Measurements from ENCODE around the gene HPS4.

HPS4 gene

DNA sequence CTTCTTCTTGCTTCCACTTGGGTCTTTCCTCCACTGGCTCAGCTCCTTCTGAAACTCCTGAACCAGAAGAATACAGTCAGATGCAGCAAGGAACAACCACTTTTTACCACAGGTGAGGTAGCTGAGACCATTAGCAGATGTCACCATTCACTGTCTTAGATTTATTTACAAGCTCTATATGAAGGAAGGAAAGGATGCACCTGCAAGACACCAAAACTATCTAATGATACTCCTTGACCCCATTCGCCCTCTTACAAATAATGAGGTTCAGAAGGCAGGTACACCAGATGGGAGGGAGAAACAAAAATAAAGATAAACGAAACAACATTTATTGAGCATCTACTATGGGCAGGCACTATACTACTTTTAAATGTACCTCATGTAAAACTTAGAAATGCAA lies 18.4 kb upstream of the HPS4 start:
- no peaks in the 10 kb centered on the region for H3K27me3 ChIP-seq (ENCODE audit: insufficient read depth, low read length, poor library complexity, severe bottlenecking)
- H3K4me2 ChIP-seq (ENCODE audit: low read depth, low read length, poor library complexity, severe bottlenecking) = no peak overlapping the region
- H3K4me1 ChIP-seq (ENCODE audit: insufficient read depth, low read length, poor library complexity, severe bottlenecking) = peaks cover 23% of the 10 kb centered on the region
- H3K9me2 ChIP-seq (replicated peaks; ENCODE audit: low read depth, low read length) = no peaks in the 10 kb centered on the region
- no peak overlapping the region for H3K9ac ChIP-seq (ENCODE audit: low read depth, low read length, poor library complexity, severe bottlenecking)
- TF ChIP-seq, protein P1, sequence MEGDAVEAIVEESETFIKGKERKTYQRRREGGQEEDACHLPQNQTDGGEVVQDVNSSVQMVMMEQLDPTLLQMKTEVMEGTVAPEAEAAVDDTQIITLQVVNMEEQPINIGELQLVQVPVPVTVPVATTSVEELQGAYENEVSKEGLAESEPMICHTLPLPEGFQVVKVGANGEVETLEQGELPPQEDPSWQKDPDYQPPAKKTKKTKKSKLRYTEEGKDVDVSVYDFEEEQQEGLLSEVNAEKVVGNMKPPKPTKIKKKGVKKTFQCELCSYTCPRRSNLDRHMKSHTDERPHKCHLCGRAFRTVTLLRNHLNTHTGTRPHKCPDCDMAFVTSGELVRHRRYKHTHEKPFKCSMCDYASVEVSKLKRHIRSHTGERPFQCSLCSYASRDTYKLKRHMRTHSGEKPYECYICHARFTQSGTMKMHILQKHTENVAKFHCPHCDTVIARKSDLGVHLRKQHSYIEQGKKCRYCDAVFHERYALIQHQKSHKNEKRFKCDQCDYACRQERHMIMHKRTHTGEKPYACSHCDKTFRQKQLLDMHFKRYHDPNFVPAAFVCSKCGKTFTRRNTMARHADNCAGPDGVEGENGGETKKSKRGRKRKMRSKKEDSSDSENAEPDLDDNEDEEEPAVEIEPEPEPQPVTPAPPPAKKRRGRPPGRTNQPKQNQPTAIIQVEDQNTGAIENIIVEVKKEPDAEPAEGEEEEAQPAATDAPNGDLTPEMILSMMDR (conservative IDR thresholded peaks at IDR 0.05; ENCODE audit: low read length) = no peak
- no peak for TF ChIP-seq EZH2phosphoT487 (IDR thresholded peaks at IDR 0.05; ENCODE audit: borderline replicate concordance)
- H3K9me3 ChIP-seq (ENCODE audit: insufficient read depth, low read depth, low read length) = no peaks in the 10 kb centered on the region
- H3K36me3 ChIP-seq (ENCODE audit: insufficient read depth, low read length) = peaks cover 67% of the 10 kb centered on the region
- no peaks in the 10 kb centered on the region for H4K20me1 ChIP-seq (ENCODE audit: insufficient read depth, low read length, poor library complexity, severe bottlenecking)
- no peak overlapping the region for H3K4me3 ChIP-seq (ENCODE audit: low read length, poor library complexity, severe bottlenecking)
- H2AFZ ChIP-seq (ENCODE audit: low read length) = no peak overlapping the region
- peaks cover 12% of the 10 kb centered on the region for H3F3A ChIP-seq (ENCODE audit: low read depth)
- peaks cover 17% of the 10 kb centered on the region; the same call in 1 of the 2 replicates for H3K79me2 ChIP-seq (ENCODE audit: insufficient read depth, low read length)

DNA sequence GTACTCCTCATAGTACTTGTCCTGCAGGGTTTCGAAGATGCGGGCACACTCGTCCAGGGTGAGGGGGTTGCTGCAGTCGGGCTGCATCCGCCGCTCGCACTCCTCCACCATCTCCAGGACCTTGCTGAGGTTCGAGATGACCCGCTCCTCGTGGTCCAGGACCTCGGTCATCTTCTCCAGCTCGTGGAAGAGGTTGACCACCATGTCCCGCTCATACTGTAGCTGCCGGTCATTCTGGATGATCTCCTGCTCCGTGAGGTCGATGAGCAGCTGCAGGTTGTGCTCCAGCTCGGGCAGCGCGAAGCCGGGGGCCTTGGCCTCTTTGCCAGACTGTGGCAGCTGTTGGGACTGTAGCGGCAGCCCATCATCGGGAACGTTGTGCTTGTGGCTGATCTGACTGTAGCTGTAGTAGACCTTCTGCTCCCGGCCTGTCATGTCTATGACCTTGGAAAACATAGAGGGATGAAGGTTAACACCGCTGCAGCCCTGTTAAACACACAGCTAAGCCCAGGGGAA lies 15.7 kb upstream of the HPS4 start:
- Histone ChIP-seq H3K9me3 (ENCODE audit: insufficient read depth, low read depth, low read length) (no peaks in the 10 kb centered on the region), H3F3A (ENCODE audit: low read depth) (peaks cover 10% of the 10 kb centered on the region), H3K4me2 (ENCODE audit: low read depth, low read length, poor library complexity, severe bottlenecking) (no peak overlapping the region), H3K9ac (ENCODE audit: low read depth, low read length, poor library complexity, severe bottlenecking) (no peak overlapping the region), H3K9me2 (replicated peaks; ENCODE audit: low read depth, low read length) (no peaks in the 10 kb centered on the region), H3K4me3 (ENCODE audit: low read length, poor library complexity, severe bottlenecking) (no peak overlapping the region), H4K20me1 (ENCODE audit: insufficient read depth, low read length, poor library complexity, severe bottlenecking) (no peaks in the 10 kb centered on the region), H3K27me3 (ENCODE audit: insufficient read depth, low read length, poor library complexity, severe bottlenecking) (no peaks in the 10 kb centered on the region), H2AFZ (ENCODE audit: low read length) (no peak overlapping the region), H3K36me3 (ENCODE audit: insufficient read depth, low read length) (peaks cover 67% of the 10 kb centered on the region), H3K4me1 (ENCODE audit: insufficient read depth, low read length, poor library complexity, severe bottlenecking) (peaks cover 19% of the 10 kb centered on the region), H3K79me2 (ENCODE audit: insufficient read depth, low read length) (0 out of 2 replicates have a peak, but pooled peaks cover 5% of the 10 kb centered on the region)
- TF ChIP-seq, protein P1 (conservative IDR thresholded peaks at IDR 0.05; ENCODE audit: low read length) = no peak

DNA sequence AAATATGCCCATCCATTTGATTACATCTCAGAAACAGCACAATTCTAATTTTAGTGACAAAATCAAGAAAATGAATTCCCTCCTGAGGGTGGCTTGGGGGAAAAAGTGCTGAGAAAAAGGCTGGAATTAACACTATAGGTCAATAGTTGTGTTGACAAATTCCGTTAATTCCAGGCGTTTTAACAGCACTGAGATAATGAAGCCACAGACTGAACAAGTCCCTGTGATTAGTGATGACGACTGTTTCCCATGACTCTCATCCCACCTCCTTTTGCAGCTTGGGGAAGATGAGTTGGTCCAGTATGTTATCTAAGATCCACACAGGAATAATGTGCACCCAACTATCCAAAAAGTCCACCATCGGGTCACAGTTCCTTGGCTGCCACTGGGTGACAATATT lies 12.9 kb upstream of the HPS4 start:
- no peaks in the 10 kb centered on the region for H3K9me2 ChIP-seq (replicated peaks; ENCODE audit: low read depth, low read length)
- H3K36me3 ChIP-seq (ENCODE audit: insufficient read depth, low read length) = peaks cover 78% of the 10 kb centered on the region
- H3K4me1 ChIP-seq (ENCODE audit: insufficient read depth, low read length, poor library complexity, severe bottlenecking) = no peaks in the 10 kb centered on the region
- no peak overlapping the region for H2AFZ ChIP-seq (ENCODE audit: low read length)
- H3F3A ChIP-seq (ENCODE audit: low read depth) = no peaks in the 10 kb centered on the region
- no peak overlapping the region for H3K4me3 ChIP-seq (ENCODE audit: low read length, poor library complexity, severe bottlenecking)
- H4K20me1 ChIP-seq (ENCODE audit: insufficient read depth, low read length, poor library complexity, severe bottlenecking) = no peaks in the 10 kb centered on the region
- H3K27me3 ChIP-seq (ENCODE audit: insufficient read depth, low read length, poor library complexity, severe bottlenecking) = no peaks in the 10 kb centered on the region
- H3K9me3 ChIP-seq (ENCODE audit: insufficient read depth, low read depth, low read length) = no peaks in the 10 kb centered on the region
- 0 out of 2 replicates have a peak, but pooled peaks cover 5% of the 10 kb centered on the region for H3K79me2 ChIP-seq (ENCODE audit: insufficient read depth, low read length)
- TF ChIP-seq, protein P1 (conservative IDR thresholded peaks at IDR 0.05; ENCODE audit: low read length) = no peak
- no peak for TF ChIP-seq EZH2phosphoT487 (IDR thresholded peaks at IDR 0.05; ENCODE audit: borderline replicate concordance)
- H3K4me2 ChIP-seq (ENCODE audit: low read depth, low read length, poor library complexity, severe bottlenecking) = no peak overlapping the region
- H3K9ac ChIP-seq (ENCODE audit: low read depth, low read length, poor library complexity, severe bottlenecking) = no peak overlapping the region
